ENCODE results near the gene CCDC192. TPM values are rescaled to one million over a fixed set of nuclear protein-coding genes. Genes with fewer than 3 reads are reported as not detected.
"Not testable (repeated sequence)": the region's sequence is repeated elsewhere in the genome, so short reads cannot be mapped to it uniquely, and the experiment has no call there.

CCDC192 gene
- total and polyA plus RNA-seq, 2 of the 4 experiments (the other 2 are of a cell fraction), result not detected

- H3K79me1 ChIP-seq (ENCODE audit: low read depth in 1 of 2, low read length in 2 of 2); H2BK120ac ChIP-seq (ENCODE audit: low read depth, low read length); ATAC-seq (ENCODE audit: low read depth); H4K5ac ChIP-seq (ENCODE audit: low read depth, low read length); H2BK20ac ChIP-seq (ENCODE audit: low read depth, low read length); H3K23ac ChIP-seq (ENCODE audit: low read depth, low read length); H3K9ac ChIP-seq (ENCODE audit: low read depth, low read length); dilution Hi-C loops (cut with HindIII; ENCODE audit: low sequenced_read_pairs, unreplicated experiment); H3K9me1 ChIP-seq (ENCODE audit: insufficient read depth, low read length); in situ Hi-C loops (cut with MboI; ENCODE audit: low sequenced_read_pairs); H4K8ac ChIP-seq (ENCODE audit: low read depth in 2 of 2, low read length in 2 of 2); H2BK5ac ChIP-seq (ENCODE audit: low read depth, low read length, poor library complexity, severe bottlenecking); H3K4me2 ChIP-seq (ENCODE audit: low read depth, low read length); H3K14ac ChIP-seq (replicated peaks; ENCODE audit: low read depth, low read length); H3K56ac ChIP-seq (ENCODE audit: extremely low read depth, insufficient read depth, low read length); H2AK9ac ChIP-seq (replicated peaks; ENCODE audit: low read depth, low read length, poor library complexity); BruUV-seq (replicated peaks); H3K27ac ChIP-seq (ENCODE audit: insufficient read depth, low read length); H3K4ac ChIP-seq (ENCODE audit: low read depth, low read length); H2BK15ac ChIP-seq (ENCODE audit: low read depth, low read length); H3K36me3 ChIP-seq (ENCODE audit: control insufficient read depth, insufficient read depth, low read length); H3K4me1 ChIP-seq (ENCODE audit: control insufficient read depth, insufficient read depth, low read length); H4K91ac ChIP-seq (ENCODE audit: insufficient read depth, low read depth, low read length); H2AFZ ChIP-seq (replicated peaks; ENCODE audit: low read length, poor library complexity); H3K18ac ChIP-seq (ENCODE audit: low read depth, low read length); H3K9me3 ChIP-seq (ENCODE audit: control insufficient read depth, insufficient read depth, low read length); H4K20me1 ChIP-seq (ENCODE audit: insufficient read depth, low read length); intact Hi-C loops (cut with micrococcal nuclease); H3K4me3 ChIP-seq (ENCODE audit: insufficient read depth, low read depth, low read length); POLR2A ChIA-PET (ENCODE audit: unreplicated experiment); H2AK5ac ChIP-seq (ENCODE audit: low read depth, low read length); DNase-seq; CTCF ChIA-PET; H3K27me3 ChIP-seq (ENCODE audit: control insufficient read depth, insufficient read depth, low read length): not testable (repeated sequence)
- WGBS, 2 experiments (ENCODE audit: extremely low coverage in 2 of 2, insufficient read length in 1 of 2), result no CpG with 5 or more reads among the region's 14 CpGs
These were observed 36.2 kb downstream of the CCDC192 start for GRCh38 chr5:127739348-127739747.

Measured in IMR-90 (cell line).